Dedifferentiated amniotic fluid mesenchymal stem cell (primary cell): ENCODE measurements around the gene NPC1L1.

Experiments
- DNase-seq: peaks from one replicate; pipeline ENCODE4 v3.0.0-alpha.2; 2016; ENCODE audit errors: extremely low spot score

NPC1L1 gene

GRCh38 chr7:44541028-44541869 lies at the start of gene NPC1L1:
TSS of gene NPC1L1 (minus strand) at chr7:44541330. CDS start at chr7:44541259, 71 bp downstream.
- DNase-seq: no peak

- no peak for DNase-seq
Measured at GRCh38 chr7:44590910-44591309, 49.8 kb upstream of the NPC1L1 start.

GRCh38 chr7:44587843-44588711 lies 46.9 kb upstream of the NPC1L1 start:
- DNase-seq: peak; percentile 81

GRCh38 chr7:44583146-44583865 lies 42.2 kb upstream of the NPC1L1 start:
- no peak for DNase-seq

- peak; percentile 95 for DNase-seq
Measured at GRCh38 chr7:44581879-44582603, 40.9 kb upstream of the NPC1L1 start, which contains the start of gene TMED4. TSS of gene TMED4 (minus strand) at chr7:44582231. CDS start at chr7:44582206, 25 bp downstream.

- DNase-seq: no peak
Measured at GRCh38 chr7:44580945-44581878, 40.1 kb upstream of the NPC1L1 start.

GRCh38 chr7:44576228-44576627 lies 35.1 kb upstream of the NPC1L1 start:
- DNase-seq: no peak

- DNase-seq: no peak
Measured at GRCh38 chr7:44575054-44575453, 33.9 kb upstream of the NPC1L1 start.

- DNase-seq: no peak
Measured at GRCh38 chr7:44574287-44574872, 33.2 kb upstream of the NPC1L1 start.

GRCh38 chr7:44573464-44574286 lies 32.5 kb upstream of the NPC1L1 start, which contains the start of gene DDX56:
TSS of gene DDX56 (minus strand) at chr7:44573908. CDS start at chr7:44573895, 13 bp downstream.
- DNase-seq: peak; percentile 94

GRCh38 chr7:44572771-44573170 lies 31.6 kb upstream of the NPC1L1 start:
- no peak for DNase-seq

GRCh38 chr7:44569959-44570358 lies 28.8 kb upstream of the NPC1L1 start:
- DNase-seq: no peak

GRCh38 chr7:44568771-44569560 lies 27.8 kb upstream of the NPC1L1 start:
- no peak for DNase-seq

GRCh38 chr7:44567884-44568283 lies 26.8 kb upstream of the NPC1L1 start:
- no peak for DNase-seq

GRCh38 chr7:44566680-44567079 lies 25.6 kb upstream of the NPC1L1 start:
- DNase-seq: no peak

GRCh38 chr7:44565795-44566559 lies 24.8 kb upstream of the NPC1L1 start:
- DNase-seq: no peak
